ENCODE data around the gene C19orf25. TPM values are rescaled to one million over a fixed set of nuclear protein-coding genes. Genes with fewer than 3 reads are reported as not detected.
"Not testable (repeated sequence)": the region's sequence is repeated elsewhere in the genome, so short reads cannot be mapped to it uniquely, and the experiment has no call there.

The C19orf25 gene
- total RNA-seq, 4 donors from 2014 or later = 35.5 to 68.5 (median 61.9) TPM

DNA sequence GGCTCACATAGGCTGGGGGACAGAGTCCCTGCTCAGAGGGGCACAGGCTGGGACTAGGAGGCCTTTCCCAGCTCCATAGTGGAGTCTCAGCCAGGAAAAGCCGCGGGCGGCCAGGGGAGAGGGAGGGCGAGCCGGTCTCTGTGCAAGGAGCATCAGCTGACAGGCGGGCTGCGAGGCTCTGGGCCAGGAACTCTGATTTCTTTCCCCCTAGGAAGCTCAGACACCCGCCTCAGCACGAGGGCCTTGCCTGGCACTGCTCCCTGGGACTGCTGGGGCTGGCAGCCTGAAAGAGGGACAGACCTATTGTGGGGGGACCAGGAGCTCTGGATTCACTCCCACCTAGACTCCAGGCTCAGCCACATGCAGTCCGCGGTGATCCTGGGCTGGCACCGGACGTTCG lies 42.6 kb upstream of the C19orf25 start:
- TF ChIP-seq, protein P1, sequence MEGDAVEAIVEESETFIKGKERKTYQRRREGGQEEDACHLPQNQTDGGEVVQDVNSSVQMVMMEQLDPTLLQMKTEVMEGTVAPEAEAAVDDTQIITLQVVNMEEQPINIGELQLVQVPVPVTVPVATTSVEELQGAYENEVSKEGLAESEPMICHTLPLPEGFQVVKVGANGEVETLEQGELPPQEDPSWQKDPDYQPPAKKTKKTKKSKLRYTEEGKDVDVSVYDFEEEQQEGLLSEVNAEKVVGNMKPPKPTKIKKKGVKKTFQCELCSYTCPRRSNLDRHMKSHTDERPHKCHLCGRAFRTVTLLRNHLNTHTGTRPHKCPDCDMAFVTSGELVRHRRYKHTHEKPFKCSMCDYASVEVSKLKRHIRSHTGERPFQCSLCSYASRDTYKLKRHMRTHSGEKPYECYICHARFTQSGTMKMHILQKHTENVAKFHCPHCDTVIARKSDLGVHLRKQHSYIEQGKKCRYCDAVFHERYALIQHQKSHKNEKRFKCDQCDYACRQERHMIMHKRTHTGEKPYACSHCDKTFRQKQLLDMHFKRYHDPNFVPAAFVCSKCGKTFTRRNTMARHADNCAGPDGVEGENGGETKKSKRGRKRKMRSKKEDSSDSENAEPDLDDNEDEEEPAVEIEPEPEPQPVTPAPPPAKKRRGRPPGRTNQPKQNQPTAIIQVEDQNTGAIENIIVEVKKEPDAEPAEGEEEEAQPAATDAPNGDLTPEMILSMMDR (IDR thresholded peaks at IDR 0.05) = no peak
- TF ChIP-seq POLR2A (IDR thresholded peaks at IDR 0.05) = no peak
- Histone ChIP-seq H3K4me1 (peaks cover 0 to 7% (median 3%) of the 10 kb centered on the region in 4 donors), H3K4me3 (no peak overlapping the region), H3K27ac (peak overlapping the region in 1 of 4 donors; percentile 9), H3K27me3 (peaks cover 0 to 28% of the 10 kb centered on the region in 2 donors), H3K9me3 (no peaks in the 10 kb centered on the region), H3K36me3 (no peaks in the 10 kb centered on the region)
- DNase-seq = no peak

DNA sequence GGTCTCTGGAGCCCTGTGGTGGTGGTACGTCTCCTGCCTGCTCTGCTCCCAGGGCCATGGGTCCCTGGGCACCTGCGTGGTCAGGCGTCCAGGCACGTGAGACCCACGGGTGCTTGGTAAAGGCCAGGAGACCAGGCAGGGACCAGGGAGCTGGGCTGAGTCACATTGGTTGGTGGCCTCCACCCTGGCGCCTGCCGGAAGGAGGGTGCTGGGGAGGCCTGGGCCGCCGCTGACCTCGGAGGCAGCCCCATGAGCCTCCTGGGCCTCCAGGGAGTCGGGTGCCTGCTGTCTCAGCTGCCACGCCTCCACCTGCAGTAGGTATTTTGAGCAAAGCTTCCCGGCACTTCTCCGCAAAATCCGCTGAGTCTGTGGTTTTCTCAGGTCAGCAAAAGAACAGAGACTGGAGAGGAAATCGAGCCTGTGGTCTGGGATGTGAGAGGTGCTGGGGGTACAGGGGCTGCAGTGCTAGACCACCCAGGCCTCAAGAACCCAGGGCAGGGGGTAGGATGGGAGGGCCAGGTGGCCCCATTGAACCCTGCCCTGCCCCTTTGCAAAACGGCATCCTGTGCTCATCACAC lies 41.3 kb upstream of the C19orf25 start:
- TF ChIP-seq POLR2A (IDR thresholded peaks at IDR 0.05) = no peak
- TF ChIP-seq, protein P1 (IDR thresholded peaks at IDR 0.05) = no peak
- no peak overlapping the region for H3K4me3 ChIP-seq
- H3K4me1 ChIP-seq = peaks cover 0 to 7% (median 3%) of the 10 kb centered on the region in 4 donors
- no peaks in the 10 kb centered on the region for H3K36me3 ChIP-seq
- H3K27me3 ChIP-seq = peaks cover 0 to 22% of the 10 kb centered on the region in 2 donors
- H3K9me3 ChIP-seq = no peaks in the 10 kb centered on the region
- no peak overlapping the region for H3K27ac ChIP-seq
- no peak for DNase-seq

DNA sequence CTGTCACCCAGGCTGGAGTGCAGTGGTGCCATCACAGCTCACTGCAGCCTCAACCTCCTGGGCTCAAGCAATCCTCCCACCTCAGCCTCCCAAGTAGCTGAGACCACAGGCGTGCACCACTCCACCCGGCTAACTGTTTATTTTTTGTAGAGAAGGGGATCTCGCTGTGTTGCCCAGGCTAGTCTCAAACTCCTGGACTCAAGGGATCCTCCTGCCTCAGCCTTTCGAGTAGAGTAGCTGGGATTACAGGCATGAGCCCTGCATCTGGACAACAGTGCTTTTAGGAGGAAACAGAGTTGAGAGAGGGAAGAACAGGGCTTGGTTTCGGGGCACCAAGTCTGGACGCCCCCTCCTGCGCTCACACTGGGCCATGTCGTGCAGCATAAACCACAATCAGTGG lies 40.8 kb upstream of the C19orf25 start:
- H3K9me3 ChIP-seq, H3K36me3 ChIP-seq, H3K27ac ChIP-seq, DNase-seq, H3K4me1 ChIP-seq, H3K4me3 ChIP-seq: not testable (repeated sequence)
- peaks cover 0 to 17% of the 10 kb centered on the region in 2 donors for H3K27me3 ChIP-seq

DNA sequence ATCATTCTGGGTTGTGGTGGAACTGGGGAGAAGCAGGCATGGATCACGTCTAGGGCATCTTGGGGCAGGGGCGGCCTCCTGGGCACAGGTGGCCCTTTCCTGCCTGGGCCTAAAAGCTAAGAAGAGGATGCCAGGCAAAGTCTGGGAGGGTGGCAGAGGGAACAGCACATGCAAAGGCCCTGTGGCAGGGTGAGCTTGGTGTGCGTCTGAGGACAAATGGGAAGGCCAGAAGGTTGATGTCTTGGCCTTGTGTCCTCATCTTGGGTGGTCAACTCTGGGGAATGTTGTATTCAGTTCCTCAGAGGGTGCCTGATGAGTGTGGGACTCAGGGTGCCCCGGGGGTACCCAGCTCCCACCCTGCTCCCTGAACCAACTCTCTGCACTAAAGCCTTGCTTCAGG lies 39.5 kb upstream of the C19orf25 start:
- H3K4me1 ChIP-seq = peaks cover 0 to 5% (median 2%) of the 10 kb centered on the region in 4 donors
- no peaks in the 10 kb centered on the region for H3K9me3 ChIP-seq
- TF ChIP-seq, protein P1 (IDR thresholded peaks at IDR 0.05) = no peak
- TF ChIP-seq POLR2A (IDR thresholded peaks at IDR 0.05) = no peak
- peaks cover 0 to 14% of the 10 kb centered on the region in 2 donors for H3K27me3 ChIP-seq
- H3K36me3 ChIP-seq = no peaks in the 10 kb centered on the region
- H3K4me3 ChIP-seq = no peak overlapping the region
- H3K27ac ChIP-seq = no peak overlapping the region
- DNase-seq = no peak

DNA sequence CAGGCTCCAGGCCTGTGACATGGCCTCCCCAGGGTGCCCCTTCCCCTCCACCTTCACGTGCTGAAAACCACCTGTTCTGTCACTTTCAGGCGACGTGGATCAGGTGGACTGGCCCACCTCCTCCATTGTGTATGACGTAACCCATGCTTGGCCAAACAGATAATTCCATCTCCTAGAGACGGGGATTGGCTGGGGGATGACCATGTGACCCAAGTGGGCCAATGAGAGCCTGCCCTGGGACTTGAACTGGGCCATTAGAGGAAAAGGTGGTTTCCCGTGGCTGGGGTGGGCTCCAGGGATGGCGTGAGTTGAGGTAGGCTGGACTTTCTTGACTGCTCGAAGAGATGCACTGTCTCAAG lies 37.4 kb upstream of the C19orf25 start:
- Histone ChIP-seq H3K4me1 (peaks cover 0 to 20% (median 7%) of the 10 kb centered on the region in 4 donors), H3K36me3 (no peaks in the 10 kb centered on the region), H3K27ac (no peak overlapping the region), H3K4me3 (no peak overlapping the region), H3K27me3 (peaks cover 0 to 12% of the 10 kb centered on the region in 2 donors), H3K9me3 (no peaks in the 10 kb centered on the region)
- TF ChIP-seq, protein P1 (IDR thresholded peaks at IDR 0.05) = no peak
- no peak for TF ChIP-seq POLR2A (IDR thresholded peaks at IDR 0.05)
- no peak for DNase-seq

DNA sequence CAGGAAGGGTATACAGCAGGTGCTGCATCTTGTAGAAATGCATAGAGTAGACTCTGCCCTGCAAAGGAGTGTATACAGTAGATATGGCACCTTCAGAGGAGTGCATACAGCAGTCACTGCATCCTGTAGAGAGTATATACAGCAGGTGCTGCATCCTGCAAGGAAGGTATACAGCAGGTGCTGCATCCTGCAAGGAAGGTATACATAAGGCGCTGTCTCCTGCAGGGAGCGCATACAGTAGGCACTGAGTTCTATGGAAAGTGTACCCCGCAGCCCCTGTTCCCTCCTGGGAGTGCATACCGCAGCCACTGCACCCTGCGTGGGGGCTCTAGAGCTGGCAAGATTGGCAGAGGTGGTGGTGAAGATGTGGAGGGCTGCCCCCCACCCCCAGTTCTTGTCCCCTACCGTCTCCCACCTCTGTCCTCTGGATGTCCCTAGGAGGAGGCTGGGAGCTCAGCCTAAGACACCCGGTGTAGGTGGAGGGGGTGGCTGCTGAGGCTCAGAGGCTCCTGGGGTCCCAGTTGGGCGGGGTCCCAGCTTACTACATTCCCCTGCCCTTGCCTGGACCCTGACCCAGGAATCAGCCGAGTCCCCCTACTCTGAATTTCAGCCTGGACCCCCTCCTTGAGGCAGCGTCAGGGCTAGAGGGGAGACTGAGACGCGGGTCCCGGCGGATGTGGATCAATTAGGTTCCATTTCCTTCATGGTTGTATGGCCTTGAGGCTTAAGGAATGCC lies 36.1 kb upstream of the C19orf25 start:
- TF ChIP-seq, protein P1 (IDR thresholded peaks at IDR 0.05) = no peak
- TF ChIP-seq POLR2A (IDR thresholded peaks at IDR 0.05) = no peak
- H3K27ac ChIP-seq = no peak overlapping the region
- no peaks in the 10 kb centered on the region for H3K9me3 ChIP-seq
- H3K4me3 ChIP-seq = no peak overlapping the region
- H3K36me3 ChIP-seq = no peaks in the 10 kb centered on the region
- peaks cover 0 to 32% (median 7%) of the 10 kb centered on the region in 4 donors for H3K4me1 ChIP-seq
- DNase-seq = no peak
- H3K27me3 ChIP-seq = peaks cover 0 to 12% of the 10 kb centered on the region in 2 donors

All from Peyer's patch (tissue), 4 donors.